ENCODE measurements around the gene ACOT9. TPM values are rescaled to one million over a fixed set of nuclear protein-coding genes. Genes with fewer than 3 reads are reported as not detected.
A peak's percentile ranks its signal among the peaks of the same experiment; 100 is the strongest.
"Not testable (repeated sequence)": the region's sequence is repeated elsewhere in the genome, so short reads cannot be mapped to it uniquely, and the experiment has no call there.

ACOT9 gene
- polyA plus RNA-seq, 3 donors from 2014 or later, result 8.2 to 18.4 (median 17.1) TPM

DNA sequence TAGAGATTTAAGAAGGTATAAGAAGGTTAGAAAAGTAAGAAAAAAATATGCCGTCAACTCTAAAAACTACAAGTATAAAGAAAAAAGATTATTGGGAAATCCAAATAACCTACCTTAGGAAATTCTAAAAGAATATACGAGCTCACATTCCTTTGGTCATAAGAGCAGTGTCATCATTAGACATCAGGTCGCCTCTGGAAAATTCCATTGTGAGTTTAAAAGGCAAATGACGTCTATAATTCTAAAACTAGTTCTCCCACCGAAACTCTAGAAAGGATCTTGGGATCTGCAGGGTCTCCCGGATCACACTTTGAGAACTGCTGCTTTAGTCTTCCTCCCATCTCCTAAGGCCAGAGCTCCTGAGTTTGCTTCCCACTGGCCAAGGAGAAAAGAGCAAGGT is 39.4 kb upstream of the ACOT9 start:
- no peak for DNase-seq
- H3K4me3 Mint-ChIP-seq, result peak overlapping the region; percentile 94 to 98 (median 97)
- H3K27me3 Mint-ChIP-seq (ENCODE audit: low read depth in 3 of 3), result peaks cover 13 to 18% (median 15%) of the 10 kb centered on the region in 3 donors
- H3K36me3 Mint-ChIP-seq, result peaks cover 10 to 18% (median 14%) of the 10 kb centered on the region in 3 donors
- H3K9me3 Mint-ChIP-seq, result no peaks in the 10 kb centered on the region
- H3K4me1 Mint-ChIP-seq, result peaks cover 34 to 45% of the 10 kb centered on the region in 2 donors
- H3K27ac Mint-ChIP-seq, result peak overlapping the region; percentile 87 to 98 (median 96)

DNA sequence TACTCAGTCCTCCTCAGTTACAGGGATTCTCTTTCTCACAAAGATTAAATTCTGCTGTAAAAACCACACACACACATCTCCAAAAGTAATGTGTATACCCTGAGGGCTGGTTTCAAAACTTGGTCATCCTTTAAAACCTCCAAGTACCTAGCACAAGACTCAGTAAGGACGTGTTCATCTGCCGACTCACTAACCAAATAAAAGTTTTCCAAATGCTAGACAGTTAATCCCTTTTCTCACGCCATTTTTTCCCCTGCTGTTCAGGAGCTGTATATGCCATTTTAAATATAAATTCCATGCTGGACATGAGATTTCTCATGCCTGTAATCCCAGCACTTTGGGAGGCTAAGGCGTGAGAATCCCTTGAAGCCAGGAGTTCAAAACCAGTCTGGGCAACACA is 35.9 kb upstream of the ACOT9 start:
- Mint-ChIP-seq H3K9me3 (no peaks in the 10 kb centered on the region), H3K4me3 (no peak overlapping the region), H3K27me3 (ENCODE audit: low read depth in 3 of 3) (peaks cover 13 to 14% (median 13%) of the 10 kb centered on the region in 3 donors), H3K27ac (peak overlapping the region in 2 of 6 donors; percentile 22 to 33), H3K36me3 (peaks cover 1 to 4% (median 3%) of the 10 kb centered on the region in 3 donors), H3K4me1 (peaks cover 18 to 26% of the 10 kb centered on the region in 2 donors)
- no peak for DNase-seq

DNA sequence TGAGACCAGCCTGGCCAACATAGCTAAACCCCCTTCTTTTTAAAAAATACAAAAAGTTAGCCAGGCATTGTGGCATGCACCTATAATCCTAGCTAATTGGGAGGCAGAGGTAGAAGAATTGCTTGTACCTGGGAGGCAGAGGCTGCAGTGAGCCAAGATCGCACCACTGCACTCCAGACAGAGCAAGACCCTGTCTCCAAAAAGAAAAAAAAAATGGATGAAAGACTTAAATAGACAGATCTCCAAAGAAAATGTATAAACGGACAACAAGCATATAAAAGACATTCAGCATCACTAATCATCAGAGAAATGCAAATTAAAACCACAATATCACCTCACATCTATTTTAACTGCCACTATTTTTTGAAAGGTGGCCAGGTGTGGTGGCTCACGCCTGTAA is 33.3 kb upstream of the ACOT9 start:
- no peak overlapping the region for H3K27ac Mint-ChIP-seq
- no peak for DNase-seq
- H3K36me3 Mint-ChIP-seq, result no peaks in the 10 kb centered on the region
- no peaks in the 10 kb centered on the region for H3K9me3 Mint-ChIP-seq
- H3K27me3 Mint-ChIP-seq (ENCODE audit: low read depth in 3 of 3), result peaks cover 1 to 2% (median 2%) of the 10 kb centered on the region in 3 donors
- H3K4me3 Mint-ChIP-seq, result no peak overlapping the region
- H3K4me1 Mint-ChIP-seq, result peaks cover 14 to 18% of the 10 kb centered on the region in 2 donors

DNA sequence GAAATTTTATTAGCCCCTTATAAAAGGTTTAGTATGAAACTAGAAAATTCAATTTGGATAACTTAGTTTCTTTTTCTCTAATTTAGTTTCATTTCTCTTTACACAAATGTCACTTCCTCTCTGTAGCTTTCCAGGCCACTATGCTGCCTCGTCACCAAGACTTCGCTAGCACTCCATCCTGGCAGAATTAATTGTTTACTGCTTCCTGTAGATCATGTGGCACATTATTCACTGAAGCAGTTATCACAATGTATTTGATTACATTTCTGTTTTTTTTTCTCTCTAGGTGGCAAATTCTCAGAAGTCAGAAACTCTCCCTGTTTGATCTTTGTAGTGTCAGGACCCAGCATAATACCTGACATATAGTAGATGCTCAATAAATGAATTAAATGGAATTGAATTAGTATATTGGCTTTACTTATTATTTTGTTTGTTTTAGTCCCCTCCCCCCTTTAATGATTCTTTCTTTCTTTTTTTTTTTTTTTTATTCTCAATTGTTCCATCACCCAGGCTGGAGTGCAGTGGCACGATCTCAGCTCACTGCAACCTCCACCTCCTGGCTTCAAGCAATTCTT is 30.6 kb upstream of the ACOT9 start:
- no peaks in the 10 kb centered on the region for H3K36me3 Mint-ChIP-seq
- peaks cover 1 to 2% (median 1%) of the 10 kb centered on the region in 3 donors for H3K27me3 Mint-ChIP-seq (ENCODE audit: low read depth in 3 of 3)
- H3K4me1 Mint-ChIP-seq, result peaks cover 12 to 14% of the 10 kb centered on the region in 2 donors
- peak overlapping the region; percentile 92 to 97 (median 94) for H3K27ac Mint-ChIP-seq
- no peaks in the 10 kb centered on the region for H3K9me3 Mint-ChIP-seq
- peak; percentile 57 to 67 (median 64) for DNase-seq
- peak overlapping the region; percentile 54 to 81 (median 64) for H3K4me3 Mint-ChIP-seq

DNA sequence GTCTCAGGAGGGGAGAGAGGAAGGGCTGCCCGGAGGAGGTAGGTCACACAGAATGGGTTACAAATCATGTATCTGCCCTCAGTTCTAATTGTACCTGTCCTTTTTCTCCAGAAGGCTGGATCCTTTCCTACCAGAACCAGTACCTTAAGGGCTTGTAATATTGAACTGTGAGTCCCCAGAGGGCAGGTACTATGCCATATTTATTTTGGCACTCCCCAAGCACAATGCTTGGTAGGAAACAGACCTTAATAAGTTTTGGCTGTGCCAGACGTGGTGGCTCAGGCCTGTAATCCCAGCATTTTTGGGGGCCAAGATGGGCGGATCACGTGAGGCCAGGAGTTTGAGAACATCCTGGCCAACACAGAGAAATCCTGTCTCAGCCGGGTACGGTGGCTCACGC is 28.0 kb upstream of the ACOT9 start:
- not testable (repeated sequence) for H3K27me3 Mint-ChIP-seq (ENCODE audit: low read depth in 3 of 3); H3K4me3 Mint-ChIP-seq; H3K9me3 Mint-ChIP-seq; H3K27ac Mint-ChIP-seq; H3K36me3 Mint-ChIP-seq; DNase-seq
- H3K4me1 Mint-ChIP-seq, result peaks cover 12 to 21% of the 10 kb centered on the region in 2 donors

DNA sequence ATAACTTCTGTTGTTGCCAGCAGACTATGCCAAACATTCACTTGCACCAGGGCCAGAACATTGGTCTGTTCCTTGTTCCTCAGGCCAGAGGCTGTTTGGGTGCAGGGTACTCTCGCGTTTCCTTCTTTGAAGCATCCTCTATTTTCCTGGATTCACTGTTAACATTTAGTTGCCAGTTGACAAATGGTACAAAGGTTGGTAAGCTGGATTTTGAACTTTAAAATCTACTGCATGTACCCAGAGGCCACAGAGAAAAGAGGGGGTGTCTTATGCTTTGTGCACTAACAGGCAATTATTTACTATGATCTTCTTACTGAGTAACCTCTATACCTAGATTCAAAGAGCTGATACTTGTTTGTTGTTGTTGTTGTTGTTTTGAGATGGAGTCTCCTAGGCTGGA is 27.1 kb upstream of the ACOT9 start:
- no peaks in the 10 kb centered on the region for H3K36me3 Mint-ChIP-seq
- DNase-seq, result no peak
- peaks cover 12 to 21% of the 10 kb centered on the region in 2 donors for H3K4me1 Mint-ChIP-seq
- H3K27ac Mint-ChIP-seq, result peak overlapping the region in 1 of 6 donors; percentile 51
- no peak overlapping the region for H3K4me3 Mint-ChIP-seq
- H3K27me3 Mint-ChIP-seq (ENCODE audit: low read depth in 3 of 3), result peaks cover 0 to 1% (median 1%) of the 10 kb centered on the region in 3 donors
- no peaks in the 10 kb centered on the region for H3K9me3 Mint-ChIP-seq

DNA sequence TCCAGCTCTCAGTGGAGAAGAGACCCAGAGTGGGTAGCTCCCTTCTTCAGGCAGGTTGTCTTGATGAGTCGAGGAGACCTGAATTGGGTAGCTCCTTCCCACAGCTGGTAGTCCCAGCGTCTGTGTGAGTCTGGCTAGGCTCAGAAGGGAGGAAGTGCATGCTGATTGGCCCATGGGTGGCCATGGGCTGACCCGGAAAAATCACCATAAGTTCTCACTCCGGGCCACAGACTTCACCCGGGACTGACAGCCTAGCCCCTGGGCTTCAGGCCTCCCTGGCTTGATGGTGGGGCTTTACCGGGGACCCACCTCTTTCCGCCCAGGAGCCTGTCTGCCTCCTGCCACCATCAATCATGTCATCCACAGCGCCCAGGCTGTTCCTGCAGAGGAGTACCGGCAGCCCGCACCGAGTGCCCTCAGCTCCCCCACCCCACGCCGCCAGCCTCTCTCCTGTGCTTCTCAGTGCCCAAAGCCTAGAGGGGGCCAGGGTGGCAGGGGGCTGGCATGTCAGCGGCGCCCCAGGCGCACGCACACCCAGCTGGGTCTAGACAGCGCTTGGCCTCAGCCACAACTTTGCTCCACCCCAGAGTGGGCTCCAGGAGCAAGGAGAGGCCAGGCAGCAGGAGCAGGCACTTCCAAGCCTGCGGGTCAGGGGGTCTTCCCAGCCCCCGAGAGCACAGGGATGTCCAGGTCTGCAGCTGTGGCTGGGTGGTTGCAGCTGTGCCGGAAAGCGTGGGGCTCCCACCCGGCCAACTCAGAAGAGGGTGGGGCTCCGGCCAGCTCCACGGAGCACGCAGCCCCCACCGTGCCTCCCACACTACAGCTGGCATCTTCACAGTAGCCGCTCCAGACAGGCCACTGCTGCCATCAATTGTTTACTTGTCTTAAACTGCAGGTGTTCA is 23.8 kb upstream of the ACOT9 start:
- H3K4me1 Mint-ChIP-seq, result peaks cover 0 to 10% of the 10 kb centered on the region in 2 donors
- peak overlapping the region; percentile 17 to 86 (median 64) for H3K27ac Mint-ChIP-seq
- H3K4me3 Mint-ChIP-seq, result peak overlapping the region; percentile 61 to 80 (median 72)
- H3K9me3 Mint-ChIP-seq, result no peaks in the 10 kb centered on the region
- H3K27me3 Mint-ChIP-seq (ENCODE audit: low read depth in 3 of 3), result peaks cover 0 to 1% (median 0%) of the 10 kb centered on the region in 3 donors
- DNase-seq, result peak; percentile 17 to 55 (median 40)
- no peaks in the 10 kb centered on the region for H3K36me3 Mint-ChIP-seq

DNA sequence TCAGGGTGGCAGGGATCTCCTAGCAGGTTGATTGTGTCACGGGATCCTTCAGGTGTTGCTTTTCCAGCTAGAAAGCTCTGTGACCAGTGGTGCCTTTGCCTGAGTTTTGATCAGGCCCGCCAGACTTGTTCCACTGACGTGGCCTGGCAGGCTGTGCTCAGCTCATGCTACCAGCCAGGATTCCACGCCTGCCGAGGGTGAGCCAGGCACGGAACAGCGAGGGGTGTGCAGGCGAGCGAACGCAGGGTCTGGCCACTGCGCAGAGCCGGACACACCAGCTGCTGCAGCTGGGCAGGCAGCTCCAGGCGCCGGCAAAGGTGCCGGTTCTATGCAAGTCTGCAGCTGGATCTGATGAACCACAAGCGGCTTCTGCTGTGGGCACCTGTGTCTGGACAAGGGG is 22.8 kb upstream of the ACOT9 start:
- Mint-ChIP-seq H3K4me1 (peaks cover 0 to 10% of the 10 kb centered on the region in 2 donors), H3K9me3 (no peaks in the 10 kb centered on the region), H3K27ac (peak overlapping the region in 1 of 6 donors; percentile 46), H3K27me3 (ENCODE audit: low read depth in 3 of 3) (peaks cover 0 to 1% (median 0%) of the 10 kb centered on the region in 3 donors), H3K36me3 (no peaks in the 10 kb centered on the region), H3K4me3 (no peak overlapping the region)
- no peak for DNase-seq

DNA sequence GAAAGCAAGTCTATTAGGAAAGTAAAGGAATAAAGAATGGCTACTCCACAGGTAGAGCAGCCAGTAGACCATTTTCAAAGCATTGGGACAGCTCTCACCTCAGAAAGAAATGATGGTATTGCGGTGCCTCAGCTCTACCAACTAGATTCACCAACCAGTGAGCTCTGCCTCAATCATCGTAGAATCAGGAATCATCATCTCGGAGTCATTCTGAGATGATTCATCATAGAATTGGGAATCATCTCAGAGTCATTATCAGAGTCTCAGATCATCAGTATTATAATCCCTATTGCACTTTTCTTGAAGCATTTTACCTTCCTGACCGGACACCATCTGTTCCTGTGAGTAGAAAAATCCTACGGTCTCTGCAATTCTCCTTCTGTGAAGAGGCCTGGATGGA is 22.4 kb upstream of the ACOT9 start:
- H3K36me3 Mint-ChIP-seq, result no peaks in the 10 kb centered on the region
- H3K4me3 Mint-ChIP-seq, result no peak overlapping the region
- H3K27ac Mint-ChIP-seq, result peak overlapping the region in 1 of 6 donors; percentile 46
- no peak for DNase-seq
- H3K9me3 Mint-ChIP-seq, result no peaks in the 10 kb centered on the region
- peaks cover 0 to 1% (median 0%) of the 10 kb centered on the region in 3 donors for H3K27me3 Mint-ChIP-seq (ENCODE audit: low read depth in 3 of 3)
- peaks cover 0 to 10% of the 10 kb centered on the region in 2 donors for H3K4me1 Mint-ChIP-seq

DNA sequence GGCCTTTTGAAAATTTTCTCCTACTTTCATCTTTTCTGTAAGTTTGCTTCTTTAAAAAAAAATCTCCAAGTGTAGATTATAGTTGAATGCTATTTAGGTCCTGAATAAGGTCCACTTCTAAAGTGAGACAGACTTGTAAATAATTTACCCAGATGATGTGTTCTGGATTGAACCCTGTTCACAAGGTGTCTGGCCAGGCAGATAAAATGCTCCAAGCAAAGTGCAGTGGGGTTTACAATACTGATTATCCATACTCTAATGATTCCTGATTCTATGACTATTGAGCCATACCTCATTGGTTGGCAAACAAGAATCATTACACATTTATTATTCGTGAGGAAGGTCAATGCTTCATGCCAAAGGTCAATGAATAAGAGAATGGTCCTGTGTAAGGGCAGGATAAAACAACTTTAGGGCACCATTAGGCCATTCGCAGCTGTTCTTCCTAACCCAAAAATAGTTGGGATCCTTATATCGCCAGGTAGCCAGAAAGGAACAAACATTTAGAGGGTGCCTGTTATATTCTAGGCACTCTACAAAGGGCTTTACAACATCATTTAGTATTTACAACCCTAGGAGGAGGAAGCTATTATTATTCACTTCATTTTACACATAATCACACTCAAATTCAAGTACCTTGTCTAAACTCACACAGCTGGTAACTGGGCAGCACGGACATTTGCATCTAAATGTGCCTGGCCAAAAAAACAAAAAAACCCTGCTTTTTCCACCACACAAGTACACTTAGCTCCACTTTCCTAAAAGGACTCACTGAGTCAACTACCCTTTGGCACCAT is 21.3 kb upstream of the ACOT9 start:
- H3K27me3 Mint-ChIP-seq (ENCODE audit: low read depth in 3 of 3), result no peaks in the 10 kb centered on the region
- no peaks in the 10 kb centered on the region for H3K9me3 Mint-ChIP-seq
- no peak overlapping the region for H3K4me3 Mint-ChIP-seq
- H3K27ac Mint-ChIP-seq, result no peak overlapping the region
- peaks cover 0 to 10% of the 10 kb centered on the region in 2 donors for H3K4me1 Mint-ChIP-seq
- H3K36me3 Mint-ChIP-seq, result no peaks in the 10 kb centered on the region
- no peak for DNase-seq

DNA sequence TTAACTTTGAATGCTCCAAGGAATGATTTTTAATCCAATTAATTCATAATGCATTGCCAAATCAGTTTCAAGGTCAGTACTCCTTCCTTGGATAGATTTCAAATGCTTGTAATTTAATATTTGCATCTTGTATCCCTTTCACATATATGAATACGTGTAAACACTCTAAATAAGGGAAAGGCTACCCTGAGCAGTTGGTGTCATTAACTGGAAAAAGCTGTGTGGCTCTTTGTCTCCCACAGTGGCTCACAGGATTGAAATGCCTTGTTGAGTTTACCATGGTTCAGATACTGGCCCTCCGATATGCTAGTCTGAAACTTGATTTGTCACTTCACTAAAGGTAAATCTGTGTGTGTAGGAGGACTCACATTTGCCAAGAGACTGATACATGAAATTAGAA is 16.7 kb upstream of the ACOT9 start:
- no peak for DNase-seq
- peaks cover 2 to 4% of the 10 kb centered on the region in 2 donors for H3K4me1 Mint-ChIP-seq
- no peak overlapping the region for H3K27ac Mint-ChIP-seq
- no peak overlapping the region for H3K4me3 Mint-ChIP-seq
- peaks cover 0 to 2% (median 0%) of the 10 kb centered on the region in 3 donors for H3K27me3 Mint-ChIP-seq (ENCODE audit: low read depth in 3 of 3)
- H3K9me3 Mint-ChIP-seq, result no peaks in the 10 kb centered on the region
- H3K36me3 Mint-ChIP-seq, result no peaks in the 10 kb centered on the region

DNA sequence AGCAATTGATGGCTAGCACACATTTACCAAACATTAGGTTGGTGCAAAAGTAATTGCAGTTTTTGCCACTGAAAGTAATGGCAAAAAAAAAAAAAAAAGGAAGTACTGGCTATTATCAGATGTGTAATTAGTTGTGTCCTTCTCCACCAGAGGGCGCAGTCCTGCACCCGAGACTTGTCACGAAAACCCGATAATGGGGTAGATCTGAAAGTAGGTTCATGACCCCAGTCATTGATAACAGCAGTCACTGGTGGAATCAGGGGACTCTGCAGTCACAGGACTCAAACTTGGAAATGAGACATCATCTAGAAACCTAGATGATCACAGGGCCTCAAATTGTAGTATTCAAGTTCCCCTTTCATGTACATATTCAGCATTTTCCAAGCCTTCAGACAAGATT is 13.1 kb upstream of the ACOT9 start:
- H3K27me3 Mint-ChIP-seq (ENCODE audit: low read depth in 3 of 3), result peaks cover 0 to 2% (median 0%) of the 10 kb centered on the region in 3 donors
- peak; percentile 53 to 67 (median 65) for DNase-seq
- no peaks in the 10 kb centered on the region for H3K9me3 Mint-ChIP-seq
- no peak overlapping the region for H3K27ac Mint-ChIP-seq
- no peaks in the 10 kb centered on the region for H3K36me3 Mint-ChIP-seq
- peaks cover 0 to 2% of the 10 kb centered on the region in 2 donors for H3K4me1 Mint-ChIP-seq
- H3K4me3 Mint-ChIP-seq, result peak overlapping the region in 1 of 5 donors; percentile 42

DNA sequence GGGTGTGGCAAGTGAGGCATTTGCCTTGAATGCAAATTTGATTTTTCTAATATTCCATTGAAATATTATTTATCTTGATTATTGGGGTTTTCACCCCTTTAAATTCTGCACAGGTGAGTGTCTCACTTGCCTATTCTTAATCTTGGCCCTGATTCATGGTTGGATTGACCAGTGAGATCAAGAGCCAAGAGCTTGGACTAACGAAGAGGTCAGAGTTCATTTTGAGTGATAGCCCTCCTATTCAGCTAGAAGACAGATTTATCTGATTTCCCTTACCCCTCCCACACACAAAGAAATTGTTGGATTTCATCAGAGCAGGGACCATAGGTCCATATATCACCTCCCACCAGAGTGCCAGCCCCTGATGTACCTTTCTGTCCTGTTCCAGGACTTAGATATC is 11.6 kb upstream of the ACOT9 start:
- DNase-seq, result no peak
- Mint-ChIP-seq H3K27ac (no peak overlapping the region), H3K4me3 (no peak overlapping the region), H3K4me1 (peaks cover 0 to 2% of the 10 kb centered on the region in 2 donors), H3K27me3 (ENCODE audit: low read depth in 3 of 3) (peaks cover 0 to 3% (median 2%) of the 10 kb centered on the region in 3 donors), H3K9me3 (no peaks in the 10 kb centered on the region), H3K36me3 (no peaks in the 10 kb centered on the region)

All from immature natural killer cell (primary cell).